RWPE2 (cell line): ENCODE results near the gene DPP10.

ENCODE experiments used
- ATAC-seq: fragments of 200-7000 bp; cut with Tn5 transposase; 3 replicates; pipeline ENCODE4 v1.9.1; 2021; ENCODE audit warnings: low read depth
- DNase-seq: peaks from one replicate; pipeline ENCODE4 v3.0.0-alpha.2; 2020; ENCODE audit warnings: low spot score
- H3K27ac ChIP-seq: fragments of 450-650 bp; 2 replicates; pipeline ENCODE4 v1.5.1; 2017; ENCODE audit warnings: mild to moderate bottlenecking; ENCODE audit not compliant: poor library complexity, severe bottlenecking
- H3K27me3 ChIP-seq: fragments of 250-450 bp; sonication (Bioruptor Pico); 2 replicates; pipeline ENCODE4 v1.5.1; 2021; ENCODE audit warnings: mild to moderate bottlenecking, moderate library complexity; ENCODE audit not compliant: insufficient read depth, poor library complexity, severe bottlenecking
- H3K36me3 ChIP-seq: fragments of 250-450 bp; sonication (Bioruptor Pico); 2 replicates; pipeline ENCODE4 v1.5.1; 2020; ENCODE audit warnings: low read depth, mild to moderate bottlenecking, moderate library complexity
- H3K4me1 ChIP-seq: fragments of 250-450 bp; sonication (Bioruptor Pico); 2 replicates; pipeline ENCODE4 v1.5.1; 2021; ENCODE audit warnings: mild to moderate bottlenecking, moderate library complexity; ENCODE audit not compliant: insufficient read depth, poor library complexity, severe bottlenecking
- H3K4me3 ChIP-seq: fragments of 250-450 bp; sonication (Bioruptor Pico); 2 replicates; pipeline ENCODE4 v1.5.1; 2021; ENCODE audit warnings: mild to moderate bottlenecking, moderate library complexity; ENCODE audit not compliant: severe bottlenecking
- H3K9me3 ChIP-seq: fragments of 250-450 bp; sonication (Bioruptor Pico); 2 replicates; pipeline ENCODE4 v1.5.1; 2021; ENCODE audit warnings: mild to moderate bottlenecking, moderate library complexity; ENCODE audit not compliant: severe bottlenecking
- CTCF ChIP-seq: fragments of 450-650 bp; IDR thresholded peaks from one replicate; pipeline ENCODE4 v1.5.1; 2017; ENCODE audit warnings: mild to moderate bottlenecking, moderate library complexity; ENCODE audit not compliant: poor library complexity, severe bottlenecking

DPP10 gene

GRCh38 chr2:115573756-115574155 lies 1131.3 kb downstream of the DPP10 start:
- TF ChIP-seq CTCF, result no peak
- no peaks in the 10 kb centered on the region for H3K9me3 ChIP-seq
- no peaks in the 10 kb centered on the region for H3K27me3 ChIP-seq
- DNase-seq, result no peak
- ATAC-seq, result no peak
- no peak overlapping the region for H3K4me3 ChIP-seq
- H3K4me1 ChIP-seq, result no peaks in the 10 kb centered on the region
- H3K36me3 ChIP-seq, result no peaks in the 10 kb centered on the region
- no peak overlapping the region for H3K27ac ChIP-seq

- no peak for TF ChIP-seq CTCF
- no peak overlapping the region for H3K27ac ChIP-seq
- ATAC-seq (no peak), DNase-seq (no peak)
- no peaks in the 10 kb centered on the region for H3K27me3 ChIP-seq
- no peaks in the 10 kb centered on the region for H3K4me1 ChIP-seq
- no peaks in the 10 kb centered on the region for H3K36me3 ChIP-seq
- no peak overlapping the region for H3K4me3 ChIP-seq
- H3K9me3 ChIP-seq, result no peaks in the 10 kb centered on the region
These were observed 1132.2 kb downstream of the DPP10 start for GRCh38 chr2:115574667-115575066.

GRCh38 chr2:115580784-115581183 lies 1138.3 kb downstream of the DPP10 start:
- no peaks in the 10 kb centered on the region for H3K9me3 ChIP-seq
- DNase-seq (no peak), ATAC-seq (no peak)
- peaks cover 3% of the 10 kb centered on the region for H3K27me3 ChIP-seq
- no peaks in the 10 kb centered on the region for H3K4me1 ChIP-seq
- TF ChIP-seq CTCF, result no peak
- no peak overlapping the region for H3K4me3 ChIP-seq
- H3K27ac ChIP-seq, result no peak overlapping the region
- no peaks in the 10 kb centered on the region for H3K36me3 ChIP-seq

GRCh38 chr2:115584507-115584906 lies 1142.1 kb downstream of the DPP10 start:
- Histone ChIP-seq H3K36me3 (no peaks in the 10 kb centered on the region), H3K27ac (no peak overlapping the region), H3K4me3 (no peak overlapping the region), H3K27me3 (peaks cover 3% of the 10 kb centered on the region), H3K4me1 (no peaks in the 10 kb centered on the region), H3K9me3 (no peaks in the 10 kb centered on the region)
- DNase-seq (no peak), ATAC-seq (no peak)
- TF ChIP-seq CTCF, result no peak

- ATAC-seq (no peak), DNase-seq (no peak)
- no peaks in the 10 kb centered on the region for H3K36me3 ChIP-seq
- H3K4me1 ChIP-seq, result no peaks in the 10 kb centered on the region
- H3K9me3 ChIP-seq, result no peaks in the 10 kb centered on the region
- H3K27me3 ChIP-seq, result peaks cover 7% of the 10 kb centered on the region
- no peak overlapping the region for H3K4me3 ChIP-seq
- H3K27ac ChIP-seq, result no peak overlapping the region
- no peak for TF ChIP-seq CTCF
These were observed 1154.4 kb downstream of the DPP10 start for GRCh38 chr2:115596659-115597375.
